ENCODE measurements around the gene ZBTB6. TPM values are rescaled to one million over a fixed set of nuclear protein-coding genes. Genes with fewer than 3 reads are reported as not detected.
A peak's percentile ranks its signal among the peaks of the same experiment; 100 is the strongest.
"Not testable (repeated sequence)": the region's sequence is repeated elsewhere in the genome, so short reads cannot be mapped to it uniquely, and the experiment has no call there.

The ZBTB6 gene
- total RNA-seq, 6 donors from 2014 or later: 2.7 to 10.9 (median 7.1) TPM

GRCh38 chr9:122875523-122875922 lies 37.6 kb downstream of the ZBTB6 start:
- whole genome bisulfite sequencing, 2 donors: 85 to 100% methylated on average over 1 of the region's 1 CpG

GRCh38 chr9:122867276-122867675 lies 45.8 kb downstream of the ZBTB6 start:
- DNase-seq: peak in 1 of 2 donors; percentile 38
- not testable (repeated sequence) for H3K27me3 ChIP-seq; H3K4me3 ChIP-seq; H3K9me3 ChIP-seq; H3K27ac ChIP-seq; ATAC-seq (ENCODE audit: low FRiP score in 2 of 2); H3K4me1 ChIP-seq
- H3K36me3 ChIP-seq: peaks cover 3 to 50% (median 11%) of the 10 kb centered on the region in 4 donors
- WGBS, 2 donors: 97% methylated on average over 10 of the region's 27 CpGs; no CpG with 5 or more reads in 1 of the 2 donors

More at GRCh38 chr9:122875523-122875922, 37.6 kb downstream of the ZBTB6 start:
- no peaks in the 10 kb centered on the region for H3K9me3 ChIP-seq
- H3K4me3 ChIP-seq: no peak overlapping the region
- no peaks in the 10 kb centered on the region for H3K27me3 ChIP-seq
- DNase-seq: no peak
- H3K4me1 ChIP-seq: no peaks in the 10 kb centered on the region
- no peak overlapping the region for H3K27ac ChIP-seq
- ATAC-seq (ENCODE audit: low FRiP score in 2 of 2): no peak
- H3K36me3 ChIP-seq: peaks cover 26 to 100% (median 79%) of the 10 kb centered on the region in 4 donors
- TF ChIP-seq CTCF (IDR thresholded peaks at IDR 0.05): no peak
- TF ChIP-seq EP300 (IDR thresholded peaks at IDR 0.05): no peak
- TF ChIP-seq POLR2AphosphoS5 (IDR thresholded peaks at IDR 0.05): no peak
- TF ChIP-seq POLR2A (IDR thresholded peaks at IDR 0.05): no peak

GRCh38 chr9:122866079-122866478 lies 47.0 kb downstream of the ZBTB6 start:
- no peaks in the 10 kb centered on the region for H3K9me3 ChIP-seq
- ATAC-seq (ENCODE audit: low FRiP score in 2 of 2): no peak
- H3K27ac ChIP-seq: peak overlapping the region in 1 of 4 donors; percentile 39
- TF ChIP-seq POLR2A (IDR thresholded peaks at IDR 0.05): no peak
- no peak for TF ChIP-seq EP300 (IDR thresholded peaks at IDR 0.05)
- TF ChIP-seq CTCF (IDR thresholded peaks at IDR 0.05): no peak
- no peak for TF ChIP-seq POLR2AphosphoS5 (IDR thresholded peaks at IDR 0.05)
- no peaks in the 10 kb centered on the region for H3K27me3 ChIP-seq
- H3K4me3 ChIP-seq: no peak overlapping the region
- H3K36me3 ChIP-seq: peaks cover 3 to 44% (median 6%) of the 10 kb centered on the region in 4 donors
- no peaks in the 10 kb centered on the region for H3K4me1 ChIP-seq
- no peak for DNase-seq
- WGBS, 2 donors: 94% methylated on average over 5 of the region's 5 CpGs; no CpG with 5 or more reads in 1 of the 2 donors

- Histone ChIP-seq H3K27ac (peak overlapping the region in 2 of 4 donors; percentile 4 to 39), H3K9me3 (no peaks in the 10 kb centered on the region), H3K27me3 (no peaks in the 10 kb centered on the region), H3K4me3 (no peak overlapping the region), H3K4me1 (no peaks in the 10 kb centered on the region), H3K36me3 (peaks cover 3 to 36% (median 4%) of the 10 kb centered on the region in 4 donors)
- DNase-seq (no peak), ATAC-seq (ENCODE audit: low FRiP score in 2 of 2) (no peak)
- TF ChIP-seq POLR2A (IDR thresholded peaks at IDR 0.05) (no peak), POLR2AphosphoS5 (IDR thresholded peaks at IDR 0.05) (no peak), EP300 (IDR thresholded peaks at IDR 0.05) (no peak), CTCF (IDR thresholded peaks at IDR 0.05) (no peak)
- WGBS, 2 donors: 64 to 71% methylated on average over 7 of the region's 7 CpGs
Observed at GRCh38 chr9:122865300-122865699, 47.8 kb downstream of the ZBTB6 start.

- Histone ChIP-seq H3K4me3 (no peak overlapping the region), H3K4me1 (no peaks in the 10 kb centered on the region), H3K27me3 (no peaks in the 10 kb centered on the region), H3K9me3 (no peaks in the 10 kb centered on the region), H3K27ac (no peak overlapping the region), H3K36me3 (peaks cover 5 to 35% (median 7%) of the 10 kb centered on the region in 4 donors)
- no peak for ATAC-seq (ENCODE audit: low FRiP score in 2 of 2)
- DNase-seq: no peak
- 93 to 97% methylated on average over 3 of the region's 3 CpGs for WGBS, 2 donors
- TF ChIP-seq CTCF (IDR thresholded peaks at IDR 0.05) (no peak), POLR2A (IDR thresholded peaks at IDR 0.05) (no peak)
Observed at GRCh38 chr9:122863407-122863806, 49.7 kb downstream of the ZBTB6 start.
